ENCODE data around the gene ZNF414. TPM values are rescaled to one million over a fixed set of nuclear protein-coding genes. Genes with fewer than 3 reads are reported as not detected.

The ZNF414 gene
- total RNA-seq, 1 experiment from 2014 or later = 15.7 TPM

GRCh38 chr19:8490873-8491272 lies 23.1 kb downstream of the ZNF414 start:
- no peak for DNase-seq (ENCODE audit: low spot score)

- no peak for DNase-seq (ENCODE audit: low spot score)
These were observed 23.6 kb downstream of the ZNF414 start for GRCh38 chr19:8490395-8490760.

- no peak for DNase-seq (ENCODE audit: low spot score)
These were observed 24.2 kb downstream of the ZNF414 start for GRCh38 chr19:8489561-8490394.

- no peak for DNase-seq (ENCODE audit: low spot score)
These were observed 25.6 kb downstream of the ZNF414 start for GRCh38 chr19:8488365-8488764.

- DNase-seq (ENCODE audit: low spot score) = no peak
These were observed 26.7 kb downstream of the ZNF414 start for GRCh38 chr19:8487137-8487851.

GRCh38 chr19:8486661-8487136 lies 27.3 kb downstream of the ZNF414 start:
- no peak for DNase-seq (ENCODE audit: low spot score)

GRCh38 chr19:8485561-8486371 lies 28.2 kb downstream of the ZNF414 start:
- no peak for DNase-seq (ENCODE audit: low spot score)

GRCh38 chr19:8484331-8484894 lies 29.6 kb downstream of the ZNF414 start:
- DNase-seq (ENCODE audit: low spot score) = no peak

- DNase-seq (ENCODE audit: low spot score) = no peak
These were observed 30.8 kb downstream of the ZNF414 start for GRCh38 chr19:8483165-8483564.

GRCh38 chr19:8482696-8483095 lies 31.3 kb downstream of the ZNF414 start:
- no peak for DNase-seq (ENCODE audit: low spot score)

- DNase-seq (ENCODE audit: low spot score) = no peak
These were observed 32.4 kb downstream of the ZNF414 start for GRCh38 chr19:8481616-8482015.

GRCh38 chr19:8481201-8481600 lies 32.8 kb downstream of the ZNF414 start:
- no peak for DNase-seq (ENCODE audit: low spot score)

GRCh38 chr19:8478598-8478997 lies 35.4 kb downstream of the ZNF414 start:
- DNase-seq (ENCODE audit: low spot score) = no peak

GRCh38 chr19:8477889-8478288 lies 36.1 kb downstream of the ZNF414 start:
- DNase-seq (ENCODE audit: low spot score) = no peak

- no peak for DNase-seq (ENCODE audit: low spot score)
These were observed 37.4 kb downstream of the ZNF414 start for GRCh38 chr19:8476524-8476923.

GRCh38 chr19:8475005-8475404 lies 39.0 kb downstream of the ZNF414 start:
- DNase-seq (ENCODE audit: low spot score) = no peak

GRCh38 chr19:8473648-8474476 lies 40.1 kb downstream of the ZNF414 start:
- no peak for DNase-seq (ENCODE audit: low spot score)

GRCh38 chr19:8469613-8470368 lies 44.2 kb downstream of the ZNF414 start:
- no peak for DNase-seq (ENCODE audit: low spot score)

GRCh38 chr19:8468761-8469373 lies 45.1 kb downstream of the ZNF414 start:
- no peak for DNase-seq (ENCODE audit: low spot score)

- no peak for DNase-seq (ENCODE audit: low spot score)
These were observed 45.8 kb downstream of the ZNF414 start for GRCh38 chr19:8468124-8468523.
